HL-60/S4 treated with retinoic acid at 250 ng/mL for 4 days and 3 days (cell line): ENCODE results near the gene MALRD1.
"Not testable (repeated sequence)": the region's sequence is repeated elsewhere in the genome, so short reads cannot be mapped to it uniquely, and the experiment has no call there.

ENCODE experiments used
- in situ Hi-C: fragments of 300-500 bp; cut with MboI; formaldehyde crosslinking; loops from 2 replicates; pipeline ENCODE4 v1.7.0; 2022; ENCODE audit warnings: low sequenced_read_pairs

The MALRD1 gene

DNA sequence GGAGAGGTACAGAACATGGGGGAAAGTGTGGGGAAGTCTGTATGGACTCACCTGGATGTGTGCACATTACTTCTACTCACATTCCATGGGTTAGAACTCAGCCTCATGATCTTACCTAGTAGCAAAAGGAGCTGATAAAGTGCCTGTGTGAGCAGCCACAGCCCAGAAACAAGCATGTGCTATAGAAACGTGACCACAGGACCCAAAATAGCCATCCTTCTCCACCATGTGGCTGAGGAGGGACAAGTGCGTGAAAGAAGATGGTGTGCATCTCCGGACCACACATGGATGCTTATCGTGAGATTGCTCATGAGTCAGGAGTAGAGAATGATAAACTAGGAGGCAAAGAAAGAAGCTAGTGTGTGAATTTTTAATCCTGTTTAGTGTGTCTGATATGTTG lies 431.3 kb downstream of the MALRD1 start:
- in situ Hi-C loops, result no loop called here

DNA sequence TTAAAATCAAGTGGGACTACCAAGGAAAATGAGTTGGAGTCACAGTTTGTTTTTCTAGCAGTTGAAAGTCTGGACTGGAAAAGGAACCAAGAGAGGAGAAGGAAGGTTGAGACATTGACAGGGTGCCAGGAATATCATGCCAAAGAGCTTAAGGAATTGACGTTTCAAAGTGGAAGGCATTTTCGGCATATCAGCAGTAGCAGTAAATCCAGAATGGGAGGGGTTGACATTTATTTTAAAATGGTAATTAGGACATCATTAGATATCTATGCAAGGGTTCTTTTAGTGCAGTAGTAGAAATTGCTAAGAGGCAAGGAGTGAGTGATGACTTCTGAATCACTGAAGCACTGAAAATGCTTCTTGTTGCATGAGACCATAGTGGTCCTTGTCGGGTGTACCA lies 431.8 kb downstream of the MALRD1 start:
- in situ Hi-C loops, result no loop called here

DNA sequence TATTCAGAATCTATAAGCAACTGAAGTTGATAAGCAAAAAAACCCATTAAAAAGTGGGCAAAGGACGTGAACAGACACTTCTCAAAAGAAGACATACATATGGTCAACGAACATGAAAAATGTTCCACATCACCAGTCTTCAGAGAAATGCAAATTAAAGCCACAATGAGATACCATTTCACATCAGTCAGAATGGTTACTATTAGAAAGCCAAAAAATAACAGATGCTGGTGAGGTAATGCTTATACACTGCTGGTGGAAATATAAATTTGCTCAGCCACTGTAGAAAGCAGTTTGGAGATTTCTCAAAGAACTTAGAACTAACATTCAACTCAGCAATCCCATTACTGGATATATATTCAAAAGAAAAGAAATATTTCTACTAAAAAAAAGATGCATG lies 434.8 kb downstream of the MALRD1 start:
- in situ Hi-C loops, result no loop called here

DNA sequence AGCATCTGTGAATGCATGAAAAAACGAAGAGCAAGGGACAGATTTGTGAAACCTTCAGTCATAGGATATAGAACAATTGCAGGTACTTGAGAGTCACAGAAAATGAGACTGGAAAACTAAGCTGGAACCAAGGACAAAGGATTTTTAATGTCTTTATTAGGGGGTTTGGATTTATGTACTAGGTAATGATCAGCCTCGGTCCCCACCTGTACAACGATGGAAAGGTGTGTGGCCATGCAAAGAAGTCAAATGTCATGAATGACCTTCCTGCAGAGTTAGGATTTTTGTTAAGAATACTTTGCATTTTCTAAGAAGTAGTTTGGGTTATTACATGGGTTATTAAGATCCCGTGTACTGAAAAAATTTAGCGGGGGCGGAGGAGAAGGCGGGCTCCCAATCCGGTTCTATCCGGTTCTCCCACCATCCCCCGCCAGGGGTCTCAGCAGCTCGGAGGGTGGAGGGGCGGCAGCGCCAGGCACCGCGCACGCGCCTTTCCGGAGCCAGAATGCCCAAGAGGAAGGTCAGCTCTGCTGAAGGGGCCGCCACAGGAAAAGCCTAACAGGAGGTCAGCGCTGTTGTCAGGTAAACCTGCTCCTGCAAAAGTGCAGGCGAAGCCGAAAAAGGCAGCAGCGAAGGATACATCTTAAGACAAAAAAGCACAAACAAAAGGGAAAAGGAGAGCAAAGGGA lies 440.1 kb downstream of the MALRD1 start:
- in situ Hi-C loops, result no loop called here

DNA sequence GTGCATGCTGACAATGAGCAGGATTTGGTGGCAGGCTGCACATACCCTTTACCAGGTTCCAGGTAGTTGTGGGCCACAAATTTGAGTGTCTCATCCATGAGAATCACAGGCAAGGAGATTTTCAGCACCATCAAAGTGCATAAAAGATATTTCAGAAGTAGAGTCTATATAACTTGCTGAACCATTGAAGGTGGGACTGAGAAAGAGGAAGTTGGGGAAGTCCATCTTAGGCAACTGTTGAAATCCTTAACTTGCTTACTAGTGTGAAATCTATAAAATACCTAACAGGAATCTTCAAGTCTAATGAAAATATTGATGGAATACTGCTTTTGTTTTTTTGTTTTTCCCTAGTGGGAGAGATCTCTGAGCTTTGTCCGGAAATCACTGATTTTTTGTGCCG lies 442.6 kb downstream of the MALRD1 start:
- in situ Hi-C loops, result no loop called here

DNA sequence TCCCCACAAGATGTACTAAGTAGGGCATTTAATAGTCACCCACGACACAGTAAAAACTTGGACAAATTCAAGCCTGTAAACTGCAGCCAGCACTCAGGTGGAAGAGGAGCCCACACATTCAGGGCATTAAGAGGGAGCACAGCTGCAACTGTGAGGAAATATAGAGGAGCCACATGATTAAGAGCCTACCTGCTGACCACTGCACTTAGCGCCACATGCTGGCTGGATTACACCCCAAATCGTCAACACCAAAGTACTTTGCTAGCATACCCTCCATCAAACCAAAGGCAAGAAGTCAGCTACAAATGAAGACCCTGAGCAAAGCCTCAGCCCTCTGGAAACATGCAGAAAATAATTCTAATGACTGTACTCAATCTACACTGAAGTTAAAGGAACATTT lies 445.3 kb downstream of the MALRD1 start:
- in situ Hi-C loops, result no loop called here

DNA sequence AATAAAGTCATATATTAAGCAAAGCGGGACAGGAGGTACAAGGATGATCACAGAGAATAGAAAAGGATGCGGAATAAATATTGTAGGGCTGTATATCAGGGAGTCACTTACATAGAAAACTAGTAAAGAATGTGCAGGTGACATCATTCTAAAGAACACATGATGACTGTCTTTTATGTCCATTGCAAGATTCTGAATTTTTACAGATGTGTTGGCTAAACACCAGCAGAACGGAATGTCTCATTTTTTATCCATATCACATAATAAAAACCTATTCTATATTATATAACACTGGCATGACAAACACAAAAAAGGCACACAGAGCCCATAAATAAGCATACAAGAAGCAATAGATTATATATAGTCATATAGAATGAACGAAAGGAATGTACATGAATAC lies 448.4 kb downstream of the MALRD1 start:
- in situ Hi-C loops, result no loop called here

DNA sequence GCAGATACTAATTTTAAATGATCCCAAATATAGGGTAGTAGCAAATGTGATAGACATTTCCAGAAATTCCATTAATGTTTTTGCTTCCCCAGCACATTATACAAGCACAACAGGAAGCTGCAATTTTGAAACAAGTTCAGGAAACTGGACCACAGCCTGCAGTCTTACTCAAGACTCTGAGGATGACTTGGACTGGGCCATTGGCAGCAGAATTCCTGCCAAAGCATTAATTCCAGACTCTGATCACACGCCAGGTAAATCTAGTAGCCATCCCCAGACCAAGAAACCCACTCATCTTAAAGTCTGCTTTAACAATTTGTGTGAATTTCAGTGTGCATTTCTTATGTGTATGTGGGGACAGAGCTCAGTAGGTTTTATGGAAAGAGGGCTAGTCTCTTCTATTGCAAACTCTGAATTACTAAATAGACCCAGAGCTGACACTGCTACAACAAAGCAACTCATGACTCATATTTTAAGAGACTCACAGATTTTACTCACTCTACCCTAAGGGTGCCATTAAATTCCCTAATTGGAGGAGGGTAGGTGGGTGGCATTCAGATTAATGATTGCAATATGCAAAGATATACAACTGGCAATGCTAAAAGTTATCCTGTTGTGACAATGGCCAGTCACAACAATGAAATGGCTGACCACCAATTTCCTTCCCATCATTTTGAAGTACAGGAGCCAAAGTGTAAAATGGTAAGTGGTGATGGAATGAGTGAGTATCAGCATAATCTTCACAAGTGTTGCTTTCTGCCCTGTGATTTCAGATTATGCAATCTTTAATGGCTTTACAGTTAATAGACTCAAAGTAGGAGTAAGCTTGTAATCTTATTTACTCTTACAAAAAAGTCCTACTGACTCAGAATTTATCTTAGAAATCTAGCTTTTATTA lies 450.0 kb downstream of the MALRD1 start:
- in situ Hi-C loops, result no loop called here

DNA sequence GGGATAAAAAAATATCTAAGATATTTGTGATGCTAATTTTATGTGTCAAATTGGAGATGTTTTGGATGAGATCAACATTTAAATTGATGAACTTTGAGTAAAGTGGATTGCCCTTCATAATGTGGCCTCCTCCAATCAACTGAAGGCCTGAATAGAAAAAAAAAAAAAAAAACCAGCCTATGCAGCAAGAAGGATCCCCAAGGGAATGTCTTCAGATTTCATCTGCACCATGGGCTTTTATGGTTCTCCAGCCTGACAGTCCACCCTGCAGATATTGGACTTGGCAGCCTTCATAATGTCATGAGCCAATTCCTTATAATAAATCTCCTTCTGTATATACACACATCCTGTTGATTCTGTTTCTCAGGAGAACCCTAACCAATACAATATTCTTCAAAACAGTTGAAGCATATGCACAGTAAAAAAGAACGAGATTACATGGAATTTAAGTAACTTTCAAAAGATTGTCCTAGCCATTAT lies 450.7 kb downstream of the MALRD1 start:
- in situ Hi-C loops, result no loop called here

DNA sequence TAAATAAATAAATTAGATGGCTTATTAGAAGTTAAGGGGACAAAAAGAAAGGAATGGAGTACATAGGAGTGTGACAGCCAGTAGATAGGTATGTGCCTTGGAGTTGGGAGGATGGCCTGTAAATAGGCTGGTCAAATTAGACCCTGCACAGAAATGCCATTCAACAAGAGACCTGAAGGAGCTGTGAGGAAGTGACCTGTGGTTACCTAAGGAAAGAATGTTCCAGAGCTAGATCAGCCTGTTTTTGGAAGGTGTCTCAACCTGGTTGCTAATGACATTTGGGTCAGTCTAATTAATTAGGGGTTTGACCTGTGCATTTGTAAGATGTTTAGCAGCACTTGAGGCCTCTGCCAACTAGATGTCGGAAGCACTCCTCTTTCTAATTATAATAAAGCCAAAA lies 452.4 kb downstream of the MALRD1 start:
- in situ Hi-C loops, result no loop called here

DNA sequence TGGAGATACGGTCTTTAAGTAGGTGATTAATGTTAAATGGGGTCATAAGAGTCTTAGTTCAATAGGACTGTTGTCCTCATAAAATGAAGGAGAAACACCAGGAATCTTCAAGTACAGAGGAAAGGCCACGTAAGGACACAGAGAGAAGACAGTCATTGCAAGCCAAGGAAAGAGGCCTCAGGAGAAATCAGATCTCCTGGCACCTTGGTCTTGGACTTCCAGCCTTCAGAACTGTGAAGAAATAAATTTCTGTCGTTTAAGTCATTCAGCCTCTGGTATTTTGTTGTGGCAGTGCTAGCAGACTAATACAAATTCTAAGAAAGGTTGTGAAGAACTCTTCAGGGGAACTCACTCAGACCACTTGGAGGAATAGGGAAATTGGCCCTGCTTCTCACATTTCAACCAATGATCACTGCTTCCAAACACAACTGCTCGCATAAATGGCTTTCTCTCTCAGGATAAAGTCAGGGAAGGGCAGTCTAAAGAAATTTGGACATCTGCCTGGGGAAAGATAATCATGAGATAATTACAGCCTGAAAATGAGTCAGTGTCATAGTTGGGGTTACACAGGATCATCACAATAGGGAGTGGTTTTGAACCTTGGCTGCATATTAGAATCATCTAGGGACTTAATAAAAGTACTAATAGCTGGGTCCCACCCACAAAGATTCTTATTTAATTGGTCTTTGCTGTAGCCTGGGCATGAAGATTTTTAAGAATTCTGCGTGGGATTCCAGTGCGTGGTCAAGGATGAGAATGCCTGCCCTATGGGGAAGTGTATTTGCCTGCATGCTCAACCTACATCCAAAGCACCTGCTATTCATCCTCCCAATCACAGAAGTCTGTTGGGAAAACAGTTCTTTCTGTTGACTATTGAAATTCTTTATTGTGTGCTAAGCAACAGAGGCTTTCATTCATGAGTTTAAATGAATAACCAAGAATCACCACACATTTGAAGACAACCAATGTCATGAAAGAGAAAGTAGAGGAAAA lies 457.0 kb downstream of the MALRD1 start:
- in situ Hi-C loops, result no loop called here

DNA sequence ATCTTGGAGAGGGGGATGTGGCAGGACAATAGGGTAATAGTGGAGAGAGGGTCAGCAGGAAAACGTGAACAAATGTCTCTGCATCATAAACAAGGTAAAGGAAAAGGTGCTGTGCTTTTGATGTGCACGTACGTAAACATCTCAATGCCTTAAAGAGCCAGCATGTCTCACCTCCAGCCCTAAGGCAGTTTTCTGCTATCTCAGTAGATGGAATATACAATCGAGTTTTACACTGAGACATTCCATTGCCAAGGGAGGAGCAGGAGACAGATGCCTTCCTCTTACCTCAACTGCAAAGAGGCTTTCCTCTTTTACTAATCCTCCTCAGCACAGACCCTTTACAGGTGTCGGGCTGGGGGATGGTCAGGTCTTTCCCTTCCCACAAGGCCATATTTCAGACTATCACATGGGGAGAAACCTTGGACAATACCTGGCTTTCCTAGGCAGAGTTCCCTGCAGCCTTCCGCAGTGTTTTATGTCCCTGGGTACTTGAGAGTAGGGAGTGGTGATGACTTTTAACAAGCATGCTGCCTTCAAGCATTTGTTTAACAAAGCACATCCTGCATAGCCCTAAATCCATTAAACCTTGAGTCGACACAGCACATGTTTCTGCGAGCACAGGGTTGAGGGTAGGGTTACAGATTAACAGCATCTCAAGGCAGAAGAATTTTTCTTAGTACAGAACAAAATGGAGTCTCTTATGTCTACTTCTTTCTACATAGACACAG lies 461.6 kb downstream of the MALRD1 start:
- in situ Hi-C loops, result not testable (repeated sequence)

DNA sequence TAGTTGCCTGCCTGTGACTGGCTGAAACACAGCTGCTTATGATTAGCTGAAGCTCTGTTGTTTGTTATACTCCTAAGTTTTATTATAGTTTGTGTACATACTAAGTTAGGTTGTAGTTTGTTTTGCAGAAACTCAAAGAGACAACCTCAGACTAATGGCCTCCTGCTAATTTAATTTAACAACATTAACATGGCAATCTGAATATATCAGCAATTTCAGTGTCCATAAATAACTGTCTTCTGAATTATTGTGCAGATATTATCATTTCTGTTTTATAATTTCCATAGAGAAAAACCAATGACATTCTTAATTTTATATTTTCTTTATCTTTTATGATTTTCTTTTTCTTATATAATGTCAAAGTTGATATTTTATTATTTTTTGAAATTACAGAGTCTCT lies 469.5 kb downstream of the MALRD1 start:
- in situ Hi-C loops, result no loop called here

DNA sequence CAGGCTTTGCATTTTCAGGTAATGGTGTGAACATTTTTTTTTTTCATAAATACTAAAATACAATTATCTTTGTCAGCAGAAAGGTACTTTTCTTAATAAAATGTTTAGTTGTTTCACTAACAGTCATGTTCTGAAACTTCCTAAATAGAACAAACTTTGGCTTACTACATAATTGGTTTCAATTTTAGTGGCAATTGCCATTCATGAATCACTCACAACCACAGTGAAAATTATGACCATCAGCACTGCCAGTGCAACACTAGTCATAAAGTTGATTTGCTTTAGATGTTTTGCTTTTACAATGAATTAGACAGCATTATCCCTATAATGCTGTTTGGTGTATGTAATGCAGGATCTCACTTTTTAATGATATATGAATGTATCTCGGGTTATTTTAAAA lies 470.0 kb downstream of the MALRD1 start:
- in situ Hi-C loops, result no loop called here

DNA sequence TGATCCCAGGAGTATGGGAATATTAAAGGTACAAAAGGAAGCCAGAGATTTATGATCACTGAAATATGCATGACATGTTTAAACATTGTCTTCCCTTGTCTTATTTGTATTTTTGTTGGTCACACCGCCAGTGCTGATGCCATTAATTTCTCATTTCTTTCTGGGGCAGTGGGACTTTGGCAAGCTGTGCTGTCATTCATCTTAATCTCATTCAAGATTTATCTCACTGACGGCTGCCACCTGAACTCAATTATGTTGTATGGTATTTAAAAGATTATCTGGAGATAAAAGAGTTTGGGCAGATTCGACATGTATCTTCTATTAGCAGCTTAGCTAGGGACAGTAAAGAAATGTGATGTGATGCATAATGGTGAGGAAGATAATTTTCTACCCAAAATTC lies 482.7 kb downstream of the MALRD1 start:
- in situ Hi-C loops, result no loop called here

DNA sequence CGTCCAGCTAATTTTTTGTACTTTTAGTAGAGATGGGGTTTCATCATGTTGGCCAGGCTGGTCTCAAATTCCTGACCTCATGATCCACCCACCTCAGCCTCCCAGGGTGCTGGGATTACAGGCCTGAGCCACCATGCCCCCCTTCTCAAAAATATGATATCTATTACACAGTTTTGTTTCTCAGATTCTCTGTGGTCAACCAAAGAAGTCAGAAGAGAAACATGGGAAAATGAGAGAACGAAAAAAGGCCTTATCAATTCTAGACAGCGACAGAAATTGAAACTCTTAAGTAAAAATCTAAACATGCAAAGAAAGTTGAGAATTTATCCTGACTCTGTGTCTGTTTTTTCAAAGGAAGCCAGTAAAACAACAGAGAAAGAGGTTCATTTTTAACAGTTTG lies 483.8 kb downstream of the MALRD1 start:
- in situ Hi-C loops, result no loop called here

DNA sequence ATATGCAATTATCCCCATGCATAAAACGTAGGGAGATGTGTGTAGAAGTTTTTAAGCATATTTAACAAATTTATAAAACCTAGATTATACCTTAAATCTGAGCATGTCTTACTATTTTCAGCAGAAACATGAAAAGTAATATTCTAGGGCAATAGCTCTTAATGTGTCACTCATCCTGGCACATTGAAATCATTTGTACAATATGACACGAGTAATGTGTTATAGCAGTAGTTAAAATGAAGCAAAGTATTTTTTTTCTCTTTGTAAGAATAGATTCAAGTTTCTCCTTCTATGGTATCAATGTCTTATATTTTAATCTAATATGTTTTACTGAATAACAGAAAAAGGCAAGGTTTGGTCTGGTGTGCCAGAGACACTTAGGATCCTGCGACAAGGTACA lies 492.7 kb downstream of the MALRD1 start:
- in situ Hi-C loops, result no loop called here

DNA sequence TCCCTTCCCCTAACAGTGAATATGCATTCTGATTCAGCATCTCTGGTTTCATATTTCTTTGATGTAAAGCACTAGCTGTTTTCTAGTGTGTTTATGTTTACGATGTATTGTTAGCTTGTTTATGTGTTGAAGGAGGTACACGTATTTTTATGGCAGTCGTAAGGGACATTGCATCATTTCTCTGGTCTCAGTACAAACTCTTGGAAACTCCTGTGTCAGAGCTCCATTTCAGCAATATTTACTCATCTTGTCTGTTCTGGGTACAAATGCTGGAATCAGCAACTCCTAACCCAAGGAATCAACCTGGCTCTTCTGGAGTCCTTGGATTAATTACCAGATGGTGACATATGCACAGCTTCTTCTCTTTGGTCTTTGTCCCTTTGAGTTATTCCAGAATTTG lies 497.6 kb downstream of the MALRD1 start:
- in situ Hi-C loops, result no loop called here

DNA sequence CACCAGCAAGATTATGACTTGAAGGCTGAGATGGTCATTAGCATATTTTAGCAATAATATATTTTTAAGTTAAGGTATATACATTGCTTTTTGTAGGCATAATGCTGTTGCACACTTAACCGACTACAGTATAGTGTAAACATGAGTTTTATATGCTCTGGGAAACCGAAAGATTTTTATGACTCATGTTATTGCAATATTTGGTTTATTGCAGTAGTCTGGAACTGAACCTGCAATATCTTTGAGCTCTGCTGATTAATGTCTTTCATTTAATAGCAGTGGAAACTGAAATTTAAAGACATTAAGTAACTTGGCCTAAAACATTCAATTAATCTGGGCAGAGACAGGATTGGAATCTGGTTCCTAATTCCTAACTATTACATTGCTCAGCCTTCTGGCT lies 500.9 kb downstream of the MALRD1 start:
- in situ Hi-C loops, result no loop called here

DNA sequence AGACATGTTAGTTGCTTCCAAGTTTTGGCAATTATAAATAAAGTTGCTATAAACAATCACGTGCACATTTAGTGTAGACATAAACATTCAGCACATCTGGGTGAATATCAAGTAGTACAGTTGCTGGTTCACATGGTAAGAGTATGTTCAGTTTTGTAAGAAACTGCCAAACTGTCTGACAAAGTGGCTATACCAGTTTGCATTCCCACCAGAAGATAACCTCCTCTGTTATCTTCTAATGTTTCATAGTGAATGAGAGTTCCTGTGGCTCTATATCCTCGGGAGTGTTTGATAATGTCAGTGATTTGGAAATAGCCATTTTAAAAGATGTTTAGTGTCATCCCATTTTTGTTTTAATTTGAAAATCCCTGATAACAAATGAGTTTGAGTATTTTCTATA lies 508.1 kb downstream of the MALRD1 start:
- in situ Hi-C loops, result no loop called here
